Endothelial cell of umbilical vein (primary cell): Measurements from ENCODE around the gene FZR1. TPM values are rescaled to one million over a fixed set of nuclear protein-coding genes. Genes with fewer than 3 reads are reported as not detected.
A peak's percentile ranks its signal among the peaks of the same experiment; 100 is the strongest.

ENCODE experiments used
- BruUV-seq: library from RNA; stranded (reverse); fragments of 400-500 nt; replicated peaks from 2 replicates; lab custom pipeline; 2021; lab: Mats Ljungman, UMichigan
- CTCF ChIA-PET: fragments of 300-600, 350-600 bp; sonication (Branson Sonifier 250); formaldehyde crosslinking; loops from one replicate; lab custom pipeline; 2021; ENCODE audit warnings: antibody characterized with exemption, inconsistent platforms; lab: Charles Lee
- POLR2A ChIA-PET: fragments of 300-600, 350-600 bp; sonication (Branson Sonifier 250); formaldehyde crosslinking; loops from one replicate; lab custom pipeline; 2021; ENCODE audit warnings: antibody characterized with exemption, inconsistent platforms; lab: Charles Lee
- DNase-seq: peaks from one replicate; pipeline ENCODE4 v3.0.0-alpha.2; 2011; ENCODE audit warnings: low read depth, low spot score
- FAIRE-seq: peaks from 2 replicates; lab custom pipeline; 2011; peaks lifted over from hg19 to GRCh38; lab: Jason Lieb, UNC
- H2AFZ ChIP-seq: 2 replicates; pipeline ENCODE4 v1.6.0; 2012; ENCODE audit warnings: low read depth, low read length, control low read depth, inconsistent platforms
- H3K27ac ChIP-seq: 2 replicates; pipeline ENCODE4 v1.5.1; 2011; ENCODE audit warnings: low read depth, mild to moderate bottlenecking, control low read depth, low read length, moderate library complexity; ENCODE audit not compliant: insufficient read depth
- H3K27me3 ChIP-seq, 2 experiments: 2 replicates each; pipeline versions ENCODE4 v1.6.0 to v1.6.1; 2011; ENCODE audit warnings: low read length in 2 of 2, mixed read lengths in 1 of 2; ENCODE audit not compliant: control insufficient read depth in 2 of 2, insufficient read depth in 2 of 2
- H3K36me3 ChIP-seq, 2 experiments: 2 replicates in 1 of 2; 3 replicates in 1 of 2; pipeline ENCODE4 v1.5.1; 2011; ENCODE audit warnings: low read length in 2 of 2, mild to moderate bottlenecking in 1 of 2, moderate library complexity in 1 of 2; ENCODE audit not compliant: control insufficient read depth in 2 of 2, insufficient read depth in 2 of 2; ENCODE audit errors: extremely low read depth in 1 of 2
- H3K4me1 ChIP-seq: 3 replicates; pipeline ENCODE4 v1.5.1; 2011; ENCODE audit warnings: mild to moderate bottlenecking, low read length; ENCODE audit not compliant: control insufficient read depth, insufficient read depth; ENCODE audit errors: extremely low read depth
- H3K4me2 ChIP-seq: 2 replicates; pipeline ENCODE4 v1.6.1; 2011; ENCODE audit warnings: low read length, control low read depth, mixed read lengths; ENCODE audit not compliant: insufficient read depth
- H3K4me3 ChIP-seq, 3 experiments: fragments of 200-600 bp in 1 of 3; sonication (generic), shearing (Covaris generic) in 1 of 3; replicated peaks in 1 of 3; 2 replicates each; pipeline ENCODE4 v1.5.1; 2011 to 2016; ENCODE audit warnings: control low read depth in 3 of 3, low read length in 3 of 3, mild to moderate bottlenecking in 2 of 3, inconsistent platforms in 1 of 3, low read depth in 1 of 3, moderate library complexity in 1 of 3; ENCODE audit not compliant: insufficient read depth in 1 of 3
- H3K79me2 ChIP-seq: 2 replicates; pipeline ENCODE4 v1.6.0; 2012; ENCODE audit warnings: low read length, inconsistent platforms; ENCODE audit not compliant: control insufficient read depth, insufficient read depth
- H3K9ac ChIP-seq: replicated peaks from 2 replicates; pipeline ENCODE3; 2011; ENCODE audit warnings: low read length, control low read depth; ENCODE audit not compliant: insufficient read depth; ENCODE audit errors: extremely low read depth
- H3K9me1 ChIP-seq: replicated peaks from 3 replicates; pipeline ENCODE4 v1.6.0; 2011; ENCODE audit warnings: mild to moderate bottlenecking, low read length; ENCODE audit not compliant: control insufficient read depth, insufficient read depth; ENCODE audit errors: extremely low read depth
- H3K9me3 ChIP-seq: replicated peaks from 2 replicates; pipeline ENCODE4 v1.5.1; 2012; ENCODE audit warnings: low read length, inconsistent platforms; ENCODE audit not compliant: control insufficient read depth, insufficient read depth
- H4K20me1 ChIP-seq: replicated peaks from 2 replicates; pipeline ENCODE3; 2011; ENCODE audit warnings: mild to moderate bottlenecking, low read length; ENCODE audit not compliant: control insufficient read depth, insufficient read depth; ENCODE audit errors: extremely low read depth
- EZH2 ChIP-seq: IDR thresholded peaks from 2 replicates; pipeline ENCODE4 v1.6.1; 2012; ENCODE audit warnings: borderline replicate concordance, low read depth, mild to moderate bottlenecking, moderate library complexity, low read length, inconsistent platforms; ENCODE audit not compliant: severe bottlenecking
- FOS ChIP-seq: IDR thresholded peaks from 2 replicates; pipeline ENCODE4 v1.6.1; 2011; ENCODE audit warnings: mild to moderate bottlenecking, low read length, moderate library complexity, borderline replicate concordance; ENCODE audit not compliant: insufficient read depth
- GATA2 ChIP-seq: IDR thresholded peaks from 2 replicates; pipeline ENCODE4 v1.7.0; 2011; ENCODE audit warnings: low read depth, mild to moderate bottlenecking, moderate library complexity, mixed read lengths, low read length; ENCODE audit not compliant: insufficient read length, insufficient read depth
- JUN ChIP-seq: IDR thresholded peaks from 2 replicates; pipeline ENCODE4 v1.6.1; 2011; ENCODE audit warnings: borderline replicate concordance, low read depth; ENCODE audit not compliant: insufficient read length, insufficient read depth
- MYC ChIP-seq: IDR thresholded peaks from one replicate; pipeline ENCODE4 v1.6.1; 2011; ENCODE audit warnings: mild to moderate bottlenecking, low read depth, low read length
- POLR2A ChIP-seq: IDR thresholded peaks from 2 replicates; pipeline ENCODE4 v1.6.1; 2012; ENCODE audit warnings: low read depth, mild to moderate bottlenecking, control low read depth, low read length
- POLR2AphosphoS5 ChIP-seq: IDR thresholded peaks from 2 replicates; pipeline ENCODE4 v1.6.1; 2012; ENCODE audit warnings: low read depth, mild to moderate bottlenecking, control low read depth, low read length, moderate library complexity; ENCODE audit not compliant: insufficient read depth
- dilution Hi-C: fragments of 300-500 bp; cut with MboI; formaldehyde crosslinking; loops from one replicate; pipeline ENCODE4 v1.15.0; 2019; ENCODE audit warnings: low sequenced_read_pairs; ENCODE audit not compliant: extremely low pct_ligation_motif_present
- intact Hi-C: fragments of 100-400 bp; cut with micrococcal nuclease; formaldehyde crosslinking; loops from one replicate; pipeline ENCODE4 v1.10.0; 2022
- polyA plus RNA-seq, 4 experiments: library from polyadenylated mRNA; depleted of rRNA in 3 of 4; stranded (reverse) in 3 of 4; unstranded in 1 of 4; fragments of >200 nt; gene quantifications; 2 replicates each; pipeline versions ENCODE4 v1.2.1 to v1.2.3, GENCODE V29; 2011 to 2012; ENCODE audit warnings: missing spikeins in 1 of 4
- total RNA-seq: library from RNA; stranded (reverse); gene quantifications from 2 replicates; pipeline ENCODE4 v1.2.3, GENCODE V29; 2021
- TF ChIP-seq, protein P1 (sequence below), 2 donors: IDR thresholded peaks; 1 replicate in 1 of 2; 2 replicates in 1 of 2; pipeline ENCODE4 v1.5.1; 2011; ENCODE audit warnings: low read length in 2 of 2, mild to moderate bottlenecking in 2 of 2, moderate library complexity in 2 of 2, control low read depth in 1 of 2, inconsistent platforms in 1 of 2, low read depth in 1 of 2; ENCODE audit not compliant: insufficient read depth in 1 of 2; ENCODE audit errors: extremely low read depth in 1 of 2
- TF ChIP-seq, protein P2 (sequence below): IDR thresholded peaks from 2 replicates; pipeline ENCODE4 v1.6.1; 2011; ENCODE audit not compliant: insufficient read depth, insufficient read length

Gene FZR1
- total and polyA plus RNA-seq, 2 donors (not counting 3 experiments of a cell fraction or from before 2014, with no cell fraction given), result 35.9 to 60.4 TPM

DNA sequence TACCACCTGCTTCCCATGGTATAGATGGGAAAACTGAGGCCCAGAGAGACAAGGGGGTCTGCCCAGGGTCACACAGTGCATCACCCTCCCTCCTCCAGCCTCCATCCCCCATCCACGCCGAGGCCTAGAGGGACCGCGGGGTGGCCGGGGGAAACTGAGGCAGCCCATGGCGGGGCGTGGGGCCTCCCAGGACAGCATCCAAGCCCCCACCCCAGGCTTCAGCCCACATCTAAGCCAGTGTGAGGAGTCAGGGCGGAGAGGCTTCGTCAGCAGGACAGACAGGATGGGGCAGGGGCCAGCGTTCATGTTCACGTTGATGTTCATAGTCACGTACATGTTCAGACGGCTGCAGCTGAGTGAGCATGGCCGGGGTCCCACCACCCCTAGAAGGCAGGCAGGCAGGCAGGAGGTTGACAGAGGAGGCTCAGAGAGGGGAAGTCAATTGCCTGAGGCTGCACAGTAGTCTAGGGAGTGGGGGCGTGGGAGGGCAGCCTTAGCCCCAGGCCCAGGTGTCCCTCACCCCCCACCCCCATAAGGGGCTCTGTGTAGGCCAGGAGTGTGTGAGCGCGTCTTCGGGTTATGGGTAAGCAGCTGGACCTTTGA is 49.1 kb upstream of the FZR1 start:
- no peaks in the 10 kb centered on the region for H4K20me1 ChIP-seq
- ChIA-PET CTCF (no interaction called here), POLR2A (no interaction called here)
- H3K4me1 ChIP-seq, result peaks cover 26% of the 10 kb centered on the region
- FAIRE-seq (no peak), DNase-seq (no peak)
- H3K79me2 ChIP-seq, result peaks cover 5% of the 10 kb centered on the region
- no peaks in the 10 kb centered on the region for H3K9me3 ChIP-seq
- H3K4me2 ChIP-seq, result no peak overlapping the region
- BruUV-seq, result no TSS peak
- no peaks in the 10 kb centered on the region for H3K27me3 ChIP-seq
- H3K36me3 ChIP-seq, result peaks cover 5 to 31% of the 10 kb centered on the region in 2 experiments
- intact Hi-C loops (no loop called here), dilution Hi-C loops (no loop called here)
- TF ChIP-seq MYC, result no peak
- no peak for TF ChIP-seq EZH2
- TF ChIP-seq, protein P1, sequence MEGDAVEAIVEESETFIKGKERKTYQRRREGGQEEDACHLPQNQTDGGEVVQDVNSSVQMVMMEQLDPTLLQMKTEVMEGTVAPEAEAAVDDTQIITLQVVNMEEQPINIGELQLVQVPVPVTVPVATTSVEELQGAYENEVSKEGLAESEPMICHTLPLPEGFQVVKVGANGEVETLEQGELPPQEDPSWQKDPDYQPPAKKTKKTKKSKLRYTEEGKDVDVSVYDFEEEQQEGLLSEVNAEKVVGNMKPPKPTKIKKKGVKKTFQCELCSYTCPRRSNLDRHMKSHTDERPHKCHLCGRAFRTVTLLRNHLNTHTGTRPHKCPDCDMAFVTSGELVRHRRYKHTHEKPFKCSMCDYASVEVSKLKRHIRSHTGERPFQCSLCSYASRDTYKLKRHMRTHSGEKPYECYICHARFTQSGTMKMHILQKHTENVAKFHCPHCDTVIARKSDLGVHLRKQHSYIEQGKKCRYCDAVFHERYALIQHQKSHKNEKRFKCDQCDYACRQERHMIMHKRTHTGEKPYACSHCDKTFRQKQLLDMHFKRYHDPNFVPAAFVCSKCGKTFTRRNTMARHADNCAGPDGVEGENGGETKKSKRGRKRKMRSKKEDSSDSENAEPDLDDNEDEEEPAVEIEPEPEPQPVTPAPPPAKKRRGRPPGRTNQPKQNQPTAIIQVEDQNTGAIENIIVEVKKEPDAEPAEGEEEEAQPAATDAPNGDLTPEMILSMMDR (IDR thresholded peaks at IDR 0.05; ENCODE audit: extremely low read depth in 1 of 2, insufficient read depth in 1 of 2, low read depth in 1 of 2, low read length in 2 of 2), result no peak
- TF ChIP-seq, protein P2, sequence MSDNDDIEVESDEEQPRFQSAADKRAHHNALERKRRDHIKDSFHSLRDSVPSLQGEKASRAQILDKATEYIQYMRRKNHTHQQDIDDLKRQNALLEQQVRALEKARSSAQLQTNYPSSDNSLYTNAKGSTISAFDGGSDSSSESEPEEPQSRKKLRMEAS, result no peak
- no peak for TF ChIP-seq FOS
- TF ChIP-seq GATA2, result no peak
- TF ChIP-seq POLR2A, result no peak
- TF ChIP-seq JUN, result no peak
- no peak for TF ChIP-seq POLR2AphosphoS5
- no peak overlapping the region for H3K4me3 ChIP-seq
- no peak overlapping the region for H3K9ac ChIP-seq
- H3K27ac ChIP-seq, result peak overlapping the region; percentile 82
- no peaks in the 10 kb centered on the region for H3K9me1 ChIP-seq
- H2AFZ ChIP-seq, result no peak overlapping the region
